KMS-11 (cell line): ENCODE data around the gene HSD17B13.
"Not testable (repeated sequence)": the region's sequence is repeated elsewhere in the genome, so short reads cannot be mapped to it uniquely, and the experiment has no call there.

Source experiments
- H2AFZ ChIP-seq: fragments of 200-600 bp; sonication (generic); 2 replicates; pipeline ENCODE4 v1.6.1; 2016; ENCODE audit warnings: antibody characterized with exemption, mixed run types, low read depth
- H3K27ac ChIP-seq: fragments of 200-600 bp; sonication (generic); 2 replicates; pipeline ENCODE4 v1.6.1; 2016; ENCODE audit warnings: mild to moderate bottlenecking, mixed run types
- H3K27me3 ChIP-seq: fragments of 200-600 bp; sonication (generic); 2 replicates; pipeline ENCODE4 v1.6.1; 2017; ENCODE audit warnings: mild to moderate bottlenecking, low read depth, mixed run types, moderate library complexity; ENCODE audit not compliant: insufficient read depth
- H3K36me3 ChIP-seq: fragments of 200-600 bp; sonication (generic); 2 replicates; pipeline ENCODE4 v1.6.1; 2017; ENCODE audit warnings: mild to moderate bottlenecking, mixed run types; ENCODE audit not compliant: insufficient read depth
- H3K4me1 ChIP-seq: fragments of 200-600 bp; sonication (generic); 2 replicates; pipeline ENCODE4 v1.6.1; 2016; ENCODE audit warnings: mild to moderate bottlenecking, low read depth, mixed run types; ENCODE audit not compliant: poor library complexity, severe bottlenecking
- H3K4me2 ChIP-seq: fragments of 200-600 bp; sonication (generic); 2 replicates; pipeline ENCODE4 v1.7.0; 2016; ENCODE audit warnings: mild to moderate bottlenecking, mixed run types
- H3K4me3 ChIP-seq: fragments of 200-600 bp; sonication (generic); IDR thresholded peaks from 2 replicates; pipeline ENCODE4 v1.6.1; 2017; ENCODE audit warnings: low read depth, low read length, mixed read lengths; ENCODE audit not compliant: insufficient read depth
- H3K79me2 ChIP-seq: fragments of 200-600 bp; sonication (generic); 2 replicates; pipeline ENCODE4 v1.6.1; 2016; ENCODE audit warnings: low read depth, mixed run types; ENCODE audit not compliant: insufficient read depth
- H3K9ac ChIP-seq: fragments of 200-600 bp; sonication (generic); 2 replicates; pipeline ENCODE4 v1.6.1; 2016; ENCODE audit warnings: mild to moderate bottlenecking, mixed run types
- H4K20me1 ChIP-seq: fragments of 200-600 bp; sonication (generic); 2 replicates; pipeline ENCODE4 v1.6.1; 2016; ENCODE audit warnings: mild to moderate bottlenecking, mixed run types; ENCODE audit not compliant: insufficient read depth
- CTCF ChIP-seq: fragments of 200-600 bp; sonication (generic); conservative IDR thresholded peaks from 2 replicates; pipeline ENCODE4 v1.6.1; 2017; ENCODE audit warnings: low read depth, mild to moderate bottlenecking, antibody characterized with exemption, low read length, moderate library complexity, mixed read lengths

Gene HSD17B13

GRCh38 chr4:87354168-87355102 lies 31.8 kb upstream of the HSD17B13 start:
- Histone ChIP-seq H3K27ac (no peak overlapping the region), H3K4me2 (no peak overlapping the region)

GRCh38 chr4:87353592-87353991 lies 30.9 kb upstream of the HSD17B13 start:
- no peak overlapping the region for H3K9ac ChIP-seq
- H4K20me1 ChIP-seq, result no peaks in the 10 kb centered on the region
- H3K4me2 ChIP-seq, result no peak overlapping the region
- no peak overlapping the region for H2AFZ ChIP-seq
- no peaks in the 10 kb centered on the region for H3K4me1 ChIP-seq
- H3K4me3 ChIP-seq, result no peak overlapping the region
- TF ChIP-seq CTCF, result peak; percentile 57; the same call in 1 of the 2 replicates
- H3K36me3 ChIP-seq, result no peaks in the 10 kb centered on the region
- no peak overlapping the region for H3K27ac ChIP-seq
- H3K27me3 ChIP-seq, result no peaks in the 10 kb centered on the region
- no peaks in the 10 kb centered on the region for H3K79me2 ChIP-seq

More at GRCh38 chr4:87354168-87355102, 31.8 kb upstream of the HSD17B13 start:
- no peak for TF ChIP-seq CTCF
- no peak overlapping the region for H2AFZ ChIP-seq
- H3K36me3 ChIP-seq, result no peaks in the 10 kb centered on the region
- no peaks in the 10 kb centered on the region for H4K20me1 ChIP-seq
- no peaks in the 10 kb centered on the region for H3K79me2 ChIP-seq
- H3K4me1 ChIP-seq, result no peaks in the 10 kb centered on the region
- H3K9ac ChIP-seq, result no peak overlapping the region
- no peak overlapping the region for H3K4me3 ChIP-seq
- no peaks in the 10 kb centered on the region for H3K27me3 ChIP-seq

GRCh38 chr4:87345139-87345538 lies 22.5 kb upstream of the HSD17B13 start:
- Histone ChIP-seq H3K4me3 (no peak overlapping the region), H3K9ac (no peak overlapping the region), H3K36me3 (peaks cover 12% of the 10 kb centered on the region; the same call in 1 of the 2 replicates), H4K20me1 (no peaks in the 10 kb centered on the region), H3K27me3 (no peaks in the 10 kb centered on the region), H3K27ac (no peak overlapping the region), H3K79me2 (no peaks in the 10 kb centered on the region), H3K4me2 (no peak overlapping the region), H2AFZ (no peak overlapping the region), H3K4me1 (no peaks in the 10 kb centered on the region)
- no peak for TF ChIP-seq CTCF

- Histone ChIP-seq H3K27ac (no peak overlapping the region), H3K36me3 (peaks cover 12% of the 10 kb centered on the region; the same call in 1 of the 2 replicates), H3K9ac (no peak overlapping the region), H3K4me1 (no peaks in the 10 kb centered on the region), H2AFZ (no peak overlapping the region), H3K27me3 (no peaks in the 10 kb centered on the region), H3K79me2 (no peaks in the 10 kb centered on the region), H3K4me3 (no peak overlapping the region), H3K4me2 (no peak overlapping the region), H4K20me1 (no peaks in the 10 kb centered on the region)
- no peak for TF ChIP-seq CTCF
Observed at GRCh38 chr4:87342872-87343271, 20.2 kb upstream of the HSD17B13 start.

GRCh38 chr4:87341954-87342635 lies 19.4 kb upstream of the HSD17B13 start:
- H3K27me3 ChIP-seq, H3K4me1 ChIP-seq, H3K9ac ChIP-seq, H3K79me2 ChIP-seq, H3K4me2 ChIP-seq, H3K27ac ChIP-seq, H4K20me1 ChIP-seq, H2AFZ ChIP-seq, H3K4me3 ChIP-seq: not testable (repeated sequence)
- peaks cover 12% of the 10 kb centered on the region; the same call in 1 of the 2 replicates for H3K36me3 ChIP-seq
